IMR-90 (cell line): Measurements from ENCODE around the gene STX16. TPM values are rescaled to one million over a fixed set of nuclear protein-coding genes. Genes with fewer than 3 reads are reported as not detected.

Experiments
- ATAC-seq: fragments of 200-7000 bp; cut with Tn5 transposase; 2 replicates; pipeline ENCODE4 v1.9.1; 2020; ENCODE audit warnings: low read depth, mild to moderate bottlenecking, moderate library complexity
- BruUV-seq: library from RNA; stranded (reverse); fragments of 400-500 nt; replicated peaks from 2 replicates; lab custom pipeline; 2021; lab: Mats Ljungman, UMichigan
- CTCF ChIA-PET: fragments of 300-600 bp; formaldehyde crosslinking; extraction: SDS; loops from one replicate; lab custom pipeline; 2021; ENCODE audit warnings: antibody characterized with exemption; lab: Yijun Ruan, JAX
- POLR2A ChIA-PET: fragments of 300-600 bp; sonication (Branson Sonifier 250); formaldehyde crosslinking; loops from one replicate; lab custom pipeline; 2022; ENCODE audit warnings: antibody characterized with exemption; ENCODE audit not compliant: unreplicated experiment; lab: Charles Lee
- DNase-seq: peaks from one replicate; pipeline ENCODE4 v3.0.0; 2013
- H2AFZ ChIP-seq: replicated peaks from 2 replicates; pipeline ENCODE3; 2013; ENCODE audit warnings: low read length, mild to moderate bottlenecking; ENCODE audit not compliant: poor library complexity
- H2AK5ac ChIP-seq: 2 replicates; pipeline ENCODE4 v1.6.1; 2013; ENCODE audit warnings: low read depth, low read length, inconsistent platforms
- H2AK9ac ChIP-seq: replicated peaks from 2 replicates; pipeline ENCODE3; 2013; ENCODE audit warnings: mild to moderate bottlenecking, low read depth, low read length, moderate library complexity; ENCODE audit not compliant: poor library complexity
- H2BK120ac ChIP-seq: 2 replicates; pipeline ENCODE4 v1.6.1; 2013; ENCODE audit warnings: low read depth, low read length, inconsistent platforms
- H2BK15ac ChIP-seq: 3 replicates; pipeline ENCODE4 v1.6.1; 2013; ENCODE audit warnings: low read depth, low read length, inconsistent platforms
- H2BK20ac ChIP-seq: 2 replicates; pipeline ENCODE4 v1.6.1; 2013; ENCODE audit warnings: low read depth, mild to moderate bottlenecking, inconsistent platforms, low read length, moderate library complexity
- H2BK5ac ChIP-seq: 2 replicates; pipeline ENCODE4 v1.6.1; 2013; ENCODE audit warnings: mild to moderate bottlenecking, low read depth, low read length, inconsistent platforms; ENCODE audit not compliant: poor library complexity, severe bottlenecking
- H3K14ac ChIP-seq: replicated peaks from 2 replicates; pipeline ENCODE4 v1.6.1; 2013; ENCODE audit warnings: low read depth, low read length, inconsistent platforms
- H3K18ac ChIP-seq: 2 replicates; pipeline ENCODE4 v1.6.1; 2013; ENCODE audit warnings: low read depth, low read length, control low read depth
- H3K23ac ChIP-seq: 2 replicates; pipeline ENCODE4 v1.6.1; 2013; ENCODE audit warnings: low read depth, low read length, inconsistent platforms
- H3K27ac ChIP-seq: 2 replicates; pipeline ENCODE4 v1.5.1; 2013; ENCODE audit warnings: mild to moderate bottlenecking, control low read depth, low read length; ENCODE audit not compliant: insufficient read depth
- H3K27me3 ChIP-seq: 2 replicates; pipeline ENCODE4 v1.6.1; 2013; ENCODE audit warnings: low read length; ENCODE audit not compliant: control insufficient read depth, insufficient read depth
- H3K36me3 ChIP-seq: 2 replicates; pipeline ENCODE4 v1.6.1; 2013; ENCODE audit warnings: low read length, mixed read lengths; ENCODE audit not compliant: control insufficient read depth, insufficient read depth
- H3K4ac ChIP-seq: 2 replicates; pipeline ENCODE4 v1.6.1; 2013; ENCODE audit warnings: low read depth, low read length, inconsistent platforms
- H3K4me1 ChIP-seq: 2 replicates; pipeline ENCODE4 v1.6.1; 2013; ENCODE audit warnings: low read length, mixed read lengths; ENCODE audit not compliant: control insufficient read depth, insufficient read depth
- H3K4me2 ChIP-seq: 2 replicates; pipeline ENCODE4 v1.6.1; 2013; ENCODE audit warnings: low read depth, mild to moderate bottlenecking, control low read depth, low read length, moderate library complexity
- H3K4me3 ChIP-seq: 2 replicates; pipeline ENCODE4 v1.5.1; 2013; ENCODE audit warnings: low read depth, mild to moderate bottlenecking, control low read depth, low read length, moderate library complexity; ENCODE audit not compliant: insufficient read depth
- H3K56ac ChIP-seq: 2 replicates; pipeline ENCODE4 v1.6.1; 2013; ENCODE audit warnings: low read length, inconsistent platforms; ENCODE audit not compliant: insufficient read depth; ENCODE audit errors: extremely low read depth
- H3K79me1 ChIP-seq, 2 experiments: 2 replicates each; pipeline ENCODE4 v1.6.1; 2013; ENCODE audit warnings: low read length in 2 of 2, inconsistent platforms in 1 of 2, low read depth in 1 of 2
- H3K9ac ChIP-seq: 2 replicates; pipeline ENCODE4 v1.6.1; 2013; ENCODE audit warnings: low read depth, low read length, control low read depth
- H3K9me1 ChIP-seq: 2 replicates; pipeline ENCODE4 v1.6.1; 2013; ENCODE audit warnings: low read length, inconsistent platforms; ENCODE audit not compliant: insufficient read depth
- H3K9me3 ChIP-seq: 2 replicates; pipeline ENCODE4 v1.6.1; 2013; ENCODE audit warnings: low read length; ENCODE audit not compliant: control insufficient read depth, insufficient read depth
- H4K20me1 ChIP-seq: 2 replicates; pipeline ENCODE4 v1.6.1; 2013; ENCODE audit warnings: low read length, inconsistent platforms; ENCODE audit not compliant: insufficient read depth
- H4K5ac ChIP-seq: 2 replicates; pipeline ENCODE4 v1.6.1; 2013; ENCODE audit warnings: mild to moderate bottlenecking, low read depth, low read length, control low read depth
- H4K8ac ChIP-seq, 2 experiments: 2 replicates each; pipeline ENCODE4 v1.6.1; 2013; ENCODE audit warnings: low read depth in 2 of 2, low read length in 2 of 2, control low read depth in 1 of 2, inconsistent platforms in 1 of 2
- H4K91ac ChIP-seq: 2 replicates; pipeline ENCODE4 v1.6.1; 2013; ENCODE audit warnings: low read depth, low read length, inconsistent platforms; ENCODE audit not compliant: insufficient read depth
- BHLHE40 ChIP-seq: fragments of 150-350 bp; IDR thresholded peaks from 2 replicates; pipeline ENCODE4 v1.6.1; 2016; ENCODE audit warnings: mild to moderate bottlenecking, low read depth, low read length
- CEBPB ChIP-seq: IDR thresholded peaks from 2 replicates; pipeline ENCODE4 v1.6.1; 2012; ENCODE audit warnings: low read depth, low read length, improper control_type of control experiment
- CHD1 ChIP-seq: IDR thresholded peaks from 2 replicates; pipeline ENCODE4 v1.6.1; 2012; ENCODE audit warnings: low read depth, low read length, improper control_type of control experiment
- CTCF ChIP-seq: conservative IDR thresholded peaks from 2 replicates; pipeline ENCODE4 v1.5.1; 2012; ENCODE audit warnings: mild to moderate bottlenecking, low read depth, low read length, improper control_type of control experiment
- ELK1 ChIP-seq: fragments of 150-350 bp; IDR thresholded peaks from 2 replicates; pipeline ENCODE4 v1.6.1; 2016; ENCODE audit warnings: low read depth, mild to moderate bottlenecking, low read length, moderate library complexity, borderline replicate concordance
- FOS ChIP-seq: fragments of 150-350 bp; IDR thresholded peaks from 2 replicates; pipeline ENCODE4 v1.6.1; 2016; ENCODE audit warnings: low read depth, low read length
- MAFK ChIP-seq: IDR thresholded peaks from 2 replicates; pipeline ENCODE4 v1.6.1; 2012; ENCODE audit warnings: low read depth, low read length, improper control_type of control experiment
- MAZ ChIP-seq: IDR thresholded peaks from 2 replicates; pipeline ENCODE4 v1.6.1; 2012; ENCODE audit warnings: low read depth, mild to moderate bottlenecking, low read length, improper control_type of control experiment, moderate library complexity, borderline replicate concordance
- MXI1 ChIP-seq: IDR thresholded peaks from 2 replicates; pipeline ENCODE4 v1.6.1; 2012; ENCODE audit warnings: low read depth, mild to moderate bottlenecking, low read length, moderate library complexity, borderline replicate concordance
- NFE2L2 ChIP-seq: fragments of 150-350 bp; IDR thresholded peaks from 2 replicates; pipeline ENCODE4 v1.6.1; 2016; ENCODE audit warnings: low read depth, mild to moderate bottlenecking, low read length
- POLR2A ChIP-seq: IDR thresholded peaks from 2 replicates; pipeline ENCODE4 v1.6.1; 2012; ENCODE audit warnings: mild to moderate bottlenecking, low read depth, low read length
- RAD21 ChIP-seq: IDR thresholded peaks from 2 replicates; pipeline ENCODE4 v1.6.1; 2012; ENCODE audit warnings: low read length, improper control_type of control experiment
- RCOR1 ChIP-seq: IDR thresholded peaks from 2 replicates; pipeline ENCODE4 v1.6.1; 2012; ENCODE audit warnings: mild to moderate bottlenecking, low read length, improper control_type of control experiment; ENCODE audit not compliant: insufficient replicate concordance
- RFX5 ChIP-seq: IDR thresholded peaks from 2 replicates; pipeline ENCODE4 v1.8.0; 2012; ENCODE audit warnings: low read depth, mild to moderate bottlenecking, low read length, moderate library complexity
- SMC3 ChIP-seq: fragments of 150-350 bp; IDR thresholded peaks from 2 replicates; pipeline ENCODE4 v1.6.1; 2016; ENCODE audit warnings: low read depth, mild to moderate bottlenecking, antibody characterized with exemption, low read length, moderate library complexity
- USF2 ChIP-seq: fragments of 150-350 bp; IDR thresholded peaks from 2 replicates; pipeline ENCODE4 v1.6.1; 2017; ENCODE audit warnings: mild to moderate bottlenecking, antibody characterized with exemption, low read length, low read depth
- WGBS, 2 experiments: methylation state at CpG; one replicate each; pipeline versions ENCODE4 v1.1.5 to v1.1.7; 2013; ENCODE audit warnings: missing lambda C conversion rate in 2 of 2; ENCODE audit not compliant: insufficient read length in 1 of 2; ENCODE audit errors: extremely low coverage in 2 of 2; 5-methylcytosine and 5-hydroxymethylcytosine counted together
- dilution Hi-C: fragments of 300-500 bp; cut with HindIII; formaldehyde crosslinking; loops from one replicate; pipeline ENCODE4 v1.14.3; 2018; ENCODE audit warnings: low sequenced_read_pairs; ENCODE audit not compliant: unreplicated experiment
- in situ Hi-C: fragments of 300-500 bp; cut with MboI; formaldehyde crosslinking; loops from 3 replicates; pipeline ENCODE4 v1.14.3; 2019; ENCODE audit warnings: low sequenced_read_pairs, inconsistent platforms, mixed read lengths
- intact Hi-C: fragments of 100-400 bp; cut with micrococcal nuclease; formaldehyde crosslinking; loops from 2 replicates; pipeline ENCODE4 v1.10.0; 2022
- polyA plus RNA-seq, 3 experiments: library from polyadenylated mRNA; depleted of rRNA; stranded (reverse); fragments of >200 nt; gene quantifications; 2 replicates each; pipeline ENCODE4 v1.2.3, GENCODE V29; 2012; ENCODE audit warnings: low replicate concordance in 1 of 3
- total RNA-seq: library from RNA; depleted of rRNA; stranded (reverse); fragments of >200 nt; gene quantifications from 2 replicates; pipeline ENCODE4 v1.2.3, GENCODE V29; 2012

The STX16 gene
- total and polyA plus RNA-seq, 2 of the 4 experiments (the other 2 are of a cell fraction) = 26.9 to 58.2 TPM

GRCh38 chr20:58610811-58611210 lies 40.3 kb upstream of the STX16 start:
- H3K27me3 ChIP-seq = no peaks in the 10 kb centered on the region; the same call in 1 of the 2 replicates
- H2AK9ac ChIP-seq = no peak overlapping the region
- H3K4ac ChIP-seq = no peak overlapping the region
- H2AFZ ChIP-seq = no peak overlapping the region
- in situ Hi-C loops = no loop called here
- dilution Hi-C loops = no loop called here
- H3K27ac ChIP-seq = no peak overlapping the region
- H3K9me1 ChIP-seq = peaks cover 6% of the 10 kb centered on the region; the same call in 1 of the 2 replicates
- TF ChIP-seq RAD21 (no peak), MAZ (no peak), CEBPB (no peak), RCOR1 (no peak), RFX5 (no peak), BHLHE40 (no peak), CHD1 (no peak), CTCF (no peak), FOS (no peak), ELK1 (no peak), NFE2L2 (no peak), USF2 (no peak), POLR2A (no peak), MXI1 (no peak), SMC3 (no peak), MAFK (no peak)
- no peak overlapping the region for H3K14ac ChIP-seq
- H4K91ac ChIP-seq = no peak overlapping the region
- H4K20me1 ChIP-seq = no peaks in the 10 kb centered on the region
- H2BK15ac ChIP-seq = no peak overlapping the region
- no peaks in the 10 kb centered on the region for H3K79me1 ChIP-seq
- H3K18ac ChIP-seq = no peak overlapping the region
- no peak for DNase-seq
- no peaks in the 10 kb centered on the region for H3K4me1 ChIP-seq
- no peak overlapping the region; the same call in 1 of the 2 replicates for H2AK5ac ChIP-seq
- no peak overlapping the region for H3K23ac ChIP-seq
- no peak overlapping the region for H3K9ac ChIP-seq
- H3K56ac ChIP-seq = no peak overlapping the region
- ChIA-PET POLR2A (no interaction called here), CTCF (no interaction called here)
- 96% methylated on average over 5 of the region's 10 CpGs; no CpG with 5 or more reads in 1 of the 2 experiments for WGBS, 2 experiments
- H3K36me3 ChIP-seq = no peaks in the 10 kb centered on the region
- no peaks in the 10 kb centered on the region for H3K9me3 ChIP-seq
- H2BK5ac ChIP-seq = no peak overlapping the region
- no peak overlapping the region for H3K4me3 ChIP-seq
- H3K4me2 ChIP-seq = no peak overlapping the region
- H2BK20ac ChIP-seq = no peak overlapping the region
- ATAC-seq = no peak
- no peak overlapping the region for H4K5ac ChIP-seq
- H2BK120ac ChIP-seq = no peak overlapping the region
- intact Hi-C loops = no loop called here
- H4K8ac ChIP-seq = no peak overlapping the region
- no TSS peak for BruUV-seq
